Measurements from ENCODE around the gene UMODL1. TPM values are rescaled to one million over a fixed set of nuclear protein-coding genes. Genes with fewer than 3 reads are reported as not detected.

The UMODL1 gene
- total and polyA plus RNA-seq, 2 of the 13 experiments (the other 11 are each of a cell fraction or from before 2014, with no cell fraction given): not detected

GRCh38 chr21:42057851-42058437 lies 13.2 kb upstream of the UMODL1 start:
- Histone ChIP-seq H3K4me1 (ENCODE audit: insufficient read depth, low read length) (peaks cover 20% of the 10 kb centered on the region), H3K9me3 (ENCODE audit: low read length) (no peaks in the 10 kb centered on the region), H3K27ac (ENCODE audit: extremely low read length, insufficient read depth, low read length) (no peak overlapping the region), H3K36me3 (replicated peaks in 1 of 2; ENCODE audit: control insufficient read depth in 1 of 2, insufficient read depth in 2 of 2, low read length in 2 of 2) (no peaks in the 10 kb centered on the region), H3K27me3 (ENCODE audit: control insufficient read depth in 1 of 2, insufficient read depth in 2 of 2, low read length in 2 of 2) (peaks cover 12 to 85% of the 10 kb centered on the region in 2 experiments), H3K4me3 (replicated peaks in 1 of 3; ENCODE audit: insufficient read depth in 1 of 3, low read depth in 2 of 3, low read length in 3 of 3) (no peak overlapping the region), H4K20me1 (ENCODE audit: insufficient read depth, low read length) (no peaks in the 10 kb centered on the region), H3K9ac (ENCODE audit: insufficient read depth, low read depth, low read length) (no peak overlapping the region), H2AFZ (ENCODE audit: low read length) (no peak overlapping the region), H3K4me2 (ENCODE audit: low read depth, low read length) (no peak overlapping the region), H3K79me2 (ENCODE audit: insufficient read depth, low read length) (no peaks in the 10 kb centered on the region)
- no peak for DNase-seq (ENCODE audit: low spot score)
- WGBS (ENCODE audit: low lambda C conversion rate): 46% methylated on average over 10 of the region's 11 CpGs
- TF ChIP-seq ZNF878 (CRISPR knock-in tag; IDR thresholded peaks at IDR 0.05) (no peak), TFDP2 (CRISPR knock-in tag; IDR thresholded peaks at IDR 0.05) (no peak), ATF6 (CRISPR knock-in tag; conservative IDR thresholded peaks at IDR 0.05) (no peak), ZNF121 (CRISPR knock-in tag; IDR thresholded peaks at IDR 0.05) (no peak), ZNF501 (CRISPR knock-in tag; IDR thresholded peaks at IDR 0.05) (no peak), ZNF616 (CRISPR knock-in tag; IDR thresholded peaks at IDR 0.05; ENCODE audit: low read depth) (no peak), ZNF329 (CRISPR knock-in tag; IDR thresholded peaks at IDR 0.05; ENCODE audit: low read depth) (no peak), NCOA5 (CRISPR knock-in tag; IDR thresholded peaks at IDR 0.05) (no peak), TRIM24 (CRISPR knock-in tag; IDR thresholded peaks at IDR 0.05) (no peak), KLF16 (CRISPR knock-in tag; IDR thresholded peaks at IDR 0.05) (no peak), ZBTB8A (CRISPR knock-in tag; IDR thresholded peaks at IDR 0.05; ENCODE audit: borderline replicate concordance, low read depth) (no peak), FUBP1 (CRISPR knock-in tag; IDR thresholded peaks at IDR 0.05; ENCODE audit: borderline replicate concordance) (no peak), ZNF235 (CRISPR knock-in tag; IDR thresholded peaks at IDR 0.05; ENCODE audit: borderline replicate concordance) (no peak), HOXD1 (CRISPR knock-in tag; IDR thresholded peaks at IDR 0.05) (no peak), SMAD1 (CRISPR knock-in tag; IDR thresholded peaks at IDR 0.05; ENCODE audit: borderline replicate concordance, low read depth) (no peak)
- in situ Hi-C loops (cut with HindIII; ENCODE audit: extremely low pct_ligation_motif_present, low pct_unique_long_range_greater_than_20kb) (no loop called here), intact Hi-C loops (cut with micrococcal nuclease; ENCODE audit: unreplicated experiment) (no loop called here)
- FAIRE-seq: no peak
- CTCF ChIA-PET (ENCODE audit: low intra/inter-chr PET ratio, low total read pairs): no interaction called here
- BruUV-seq (replicated peaks): no TSS peak
- POLR2A ChIA-PET: no interaction called here
- ATAC-seq: no peak
